ENCODE data around the gene ACO1.

DNA sequence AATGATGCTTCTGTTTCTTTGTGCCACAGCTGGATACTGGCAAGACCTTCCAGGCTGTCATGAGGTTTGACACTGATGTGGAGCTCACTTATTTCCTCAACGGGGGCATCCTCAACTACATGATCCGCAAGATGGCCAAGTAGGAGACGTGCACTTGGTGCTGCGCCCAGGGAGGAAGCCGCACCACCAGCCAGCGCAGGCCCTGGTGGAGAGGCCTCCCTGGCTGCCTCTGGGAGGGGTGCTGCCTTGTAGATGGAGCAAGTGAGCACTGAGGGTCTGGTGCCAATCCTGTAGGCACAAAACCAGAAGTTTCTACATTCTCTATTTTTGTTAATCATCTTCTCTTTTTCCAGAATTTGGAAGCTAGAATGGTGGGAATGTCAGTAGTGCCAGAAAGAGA lies 65.5 kb downstream of the ACO1 start:
- TF ChIP-seq, protein P1, sequence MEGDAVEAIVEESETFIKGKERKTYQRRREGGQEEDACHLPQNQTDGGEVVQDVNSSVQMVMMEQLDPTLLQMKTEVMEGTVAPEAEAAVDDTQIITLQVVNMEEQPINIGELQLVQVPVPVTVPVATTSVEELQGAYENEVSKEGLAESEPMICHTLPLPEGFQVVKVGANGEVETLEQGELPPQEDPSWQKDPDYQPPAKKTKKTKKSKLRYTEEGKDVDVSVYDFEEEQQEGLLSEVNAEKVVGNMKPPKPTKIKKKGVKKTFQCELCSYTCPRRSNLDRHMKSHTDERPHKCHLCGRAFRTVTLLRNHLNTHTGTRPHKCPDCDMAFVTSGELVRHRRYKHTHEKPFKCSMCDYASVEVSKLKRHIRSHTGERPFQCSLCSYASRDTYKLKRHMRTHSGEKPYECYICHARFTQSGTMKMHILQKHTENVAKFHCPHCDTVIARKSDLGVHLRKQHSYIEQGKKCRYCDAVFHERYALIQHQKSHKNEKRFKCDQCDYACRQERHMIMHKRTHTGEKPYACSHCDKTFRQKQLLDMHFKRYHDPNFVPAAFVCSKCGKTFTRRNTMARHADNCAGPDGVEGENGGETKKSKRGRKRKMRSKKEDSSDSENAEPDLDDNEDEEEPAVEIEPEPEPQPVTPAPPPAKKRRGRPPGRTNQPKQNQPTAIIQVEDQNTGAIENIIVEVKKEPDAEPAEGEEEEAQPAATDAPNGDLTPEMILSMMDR (IDR thresholded peaks at IDR 0.05): no peak
- TF ChIP-seq EZH2phosphoT487 (IDR thresholded peaks at IDR 0.05): no peak
